Measurements from ENCODE around the gene EML2.
"Not testable (repeated sequence)": the region's sequence is repeated elsewhere in the genome, so short reads cannot be mapped to it uniquely, and the experiment has no call there.

EML2 gene, protein sequence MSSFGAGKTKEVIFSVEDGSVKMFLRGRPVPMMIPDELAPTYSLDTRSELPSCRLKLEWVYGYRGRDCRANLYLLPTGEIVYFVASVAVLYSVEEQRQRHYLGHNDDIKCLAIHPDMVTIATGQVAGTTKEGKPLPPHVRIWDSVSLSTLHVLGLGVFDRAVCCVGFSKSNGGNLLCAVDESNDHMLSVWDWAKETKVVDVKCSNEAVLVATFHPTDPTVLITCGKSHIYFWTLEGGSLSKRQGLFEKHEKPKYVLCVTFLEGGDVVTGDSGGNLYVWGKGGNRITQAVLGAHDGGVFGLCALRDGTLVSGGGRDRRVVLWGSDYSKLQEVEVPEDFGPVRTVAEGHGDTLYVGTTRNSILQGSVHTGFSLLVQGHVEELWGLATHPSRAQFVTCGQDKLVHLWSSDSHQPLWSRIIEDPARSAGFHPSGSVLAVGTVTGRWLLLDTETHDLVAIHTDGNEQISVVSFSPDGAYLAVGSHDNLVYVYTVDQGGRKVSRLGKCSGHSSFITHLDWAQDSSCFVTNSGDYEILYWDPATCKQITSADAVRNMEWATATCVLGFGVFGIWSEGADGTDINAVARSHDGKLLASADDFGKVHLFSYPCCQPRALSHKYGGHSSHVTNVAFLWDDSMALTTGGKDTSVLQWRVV
- total RNA-seq: 45.3 to 82.1 reads per million in 2 experiments

GRCh38 chr19:45638930-45639729, at the start of gene EML2:
TSS of gene EML2 (minus strand) at chr19:45639397. CDS start at chr19:45639376, 21 bp downstream.
- peak; percentile 33 for DNase-seq (ENCODE audit: low read depth)

GRCh38 chr19:45687599-45687998, 48.4 kb upstream of the EML2 start:
- no peak for DNase-seq (ENCODE audit: low read depth)

GRCh38 chr19:45685045-45685444, 45.8 kb upstream of the EML2 start:
- DNase-seq (ENCODE audit: low read depth): not testable (repeated sequence)

- DNase-seq (ENCODE audit: low read depth): no peak
Observed at GRCh38 chr19:45682908-45683307, 43.7 kb upstream of the EML2 start.

DNA sequence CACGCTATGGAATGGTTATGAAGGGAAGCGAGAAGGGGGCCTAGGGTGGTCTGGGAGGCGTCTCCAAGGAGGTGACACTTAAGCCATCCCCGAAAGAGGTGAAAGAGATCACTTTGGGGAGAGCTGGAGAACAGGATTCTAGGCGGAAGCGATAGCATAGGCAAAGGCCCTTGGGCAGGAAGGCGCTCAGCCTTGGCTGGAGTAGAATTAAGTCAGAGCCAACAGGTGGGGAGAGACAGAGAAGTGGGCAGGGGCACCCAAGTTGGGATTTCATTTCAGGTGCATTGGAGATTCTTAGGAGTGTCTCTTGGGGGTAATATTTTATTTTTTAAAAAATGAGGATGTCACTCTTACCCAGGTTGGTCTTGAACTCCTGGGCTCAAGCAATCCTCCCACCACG, 42.9 kb upstream of the EML2 start:
- no peak for DNase-seq (ENCODE audit: low read depth)

DNA sequence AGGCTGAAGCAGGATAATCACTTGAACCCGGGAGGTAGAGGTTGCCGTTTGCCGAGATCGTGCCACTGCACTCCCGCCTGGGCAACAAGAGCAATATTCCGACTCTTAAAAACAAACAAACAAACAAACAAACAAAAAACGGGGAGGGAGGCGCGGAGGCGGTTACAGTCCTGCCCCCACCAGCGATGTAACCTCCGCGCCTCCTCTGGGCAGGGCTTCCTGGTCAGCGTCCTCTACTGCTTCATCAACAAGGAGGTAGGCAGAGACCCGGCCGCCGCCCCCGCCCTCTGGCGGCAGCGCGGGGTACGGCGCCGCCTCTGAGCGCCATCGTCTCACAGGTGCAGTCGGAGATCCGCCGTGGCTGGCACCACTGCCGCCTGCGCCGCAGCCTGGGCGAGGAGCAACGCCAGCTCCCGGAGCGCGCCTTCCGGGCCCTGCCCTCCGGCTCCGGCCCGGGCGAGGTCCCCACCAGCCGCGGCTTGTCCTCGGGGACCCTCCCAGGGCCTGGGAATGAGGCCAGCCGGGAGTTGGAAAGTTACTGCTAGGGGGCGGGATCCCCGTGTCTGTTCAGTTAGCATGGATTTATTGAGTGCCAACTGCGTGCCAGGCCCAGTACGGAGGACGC, 42.3 kb upstream of the EML2 start:
- DNase-seq (ENCODE audit: low read depth): peak; percentile 75

DNA sequence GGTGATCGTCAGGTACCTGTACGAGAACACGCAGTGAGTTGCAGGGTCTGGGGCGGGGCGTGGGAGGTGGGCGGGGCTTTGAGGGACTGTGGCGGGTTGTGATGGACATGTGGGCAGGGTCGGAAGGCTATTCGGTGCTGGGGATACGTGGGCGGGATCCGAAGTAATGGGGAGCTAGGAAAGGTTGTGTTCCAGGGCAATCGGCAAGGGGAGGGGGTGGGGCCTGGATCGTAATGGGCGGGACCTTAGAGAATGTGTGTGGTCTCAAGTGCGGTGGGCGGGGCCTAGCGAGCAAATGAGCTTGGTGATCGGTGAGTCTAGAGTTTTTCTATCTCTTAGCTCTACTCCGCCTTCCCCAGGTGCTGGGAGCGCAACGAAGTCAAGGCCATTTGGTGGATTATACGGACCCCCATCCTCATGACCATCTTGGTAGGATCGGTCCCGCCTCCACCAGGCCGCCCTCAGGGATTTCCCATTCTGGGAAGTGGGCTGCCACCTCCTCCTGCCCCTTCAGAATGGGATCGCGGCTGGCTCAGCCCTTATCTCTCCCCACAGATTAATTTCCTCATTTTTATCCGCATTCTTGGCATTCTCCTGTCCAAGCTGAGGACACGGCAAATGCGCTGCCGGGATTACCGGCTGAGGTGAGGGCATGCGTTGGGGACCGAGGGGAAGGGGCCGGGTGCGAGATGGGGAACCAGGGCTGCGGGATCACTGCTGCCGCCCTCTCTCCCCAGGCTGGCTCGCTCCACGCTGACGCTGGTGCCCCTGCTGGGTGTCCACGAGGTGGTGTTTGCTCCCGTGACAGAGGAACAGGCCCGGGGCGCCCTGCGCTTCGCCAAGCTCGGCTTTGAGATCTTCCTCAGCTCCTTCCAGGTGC, 38.4 kb upstream of the EML2 start:
- DNase-seq (ENCODE audit: low read depth): peak; percentile 80

- peak; percentile 30 for DNase-seq (ENCODE audit: low read depth)
Observed at GRCh38 chr19:45676851-45677263, 37.7 kb upstream of the EML2 start.

DNA sequence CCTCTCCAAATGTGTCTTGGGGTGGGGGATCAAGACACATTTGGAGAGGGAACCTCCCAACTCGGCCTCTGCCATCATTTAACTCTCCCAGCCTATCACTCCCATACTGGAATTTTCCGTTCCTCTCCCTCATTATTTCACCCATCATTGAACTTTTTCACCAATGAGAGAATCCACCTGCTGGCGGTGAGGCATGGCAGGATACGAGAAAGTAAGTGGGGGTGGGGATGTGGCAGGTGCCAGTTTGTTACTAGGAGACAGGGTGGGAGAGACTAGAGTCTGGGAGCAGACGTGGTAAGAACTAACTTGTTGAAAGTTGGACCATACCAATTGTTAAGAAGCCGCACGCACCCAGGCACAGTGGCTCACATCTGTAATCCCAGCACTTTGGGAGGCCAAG, 35.7 kb upstream of the EML2 start:
- no peak for DNase-seq (ENCODE audit: low read depth)

DNA sequence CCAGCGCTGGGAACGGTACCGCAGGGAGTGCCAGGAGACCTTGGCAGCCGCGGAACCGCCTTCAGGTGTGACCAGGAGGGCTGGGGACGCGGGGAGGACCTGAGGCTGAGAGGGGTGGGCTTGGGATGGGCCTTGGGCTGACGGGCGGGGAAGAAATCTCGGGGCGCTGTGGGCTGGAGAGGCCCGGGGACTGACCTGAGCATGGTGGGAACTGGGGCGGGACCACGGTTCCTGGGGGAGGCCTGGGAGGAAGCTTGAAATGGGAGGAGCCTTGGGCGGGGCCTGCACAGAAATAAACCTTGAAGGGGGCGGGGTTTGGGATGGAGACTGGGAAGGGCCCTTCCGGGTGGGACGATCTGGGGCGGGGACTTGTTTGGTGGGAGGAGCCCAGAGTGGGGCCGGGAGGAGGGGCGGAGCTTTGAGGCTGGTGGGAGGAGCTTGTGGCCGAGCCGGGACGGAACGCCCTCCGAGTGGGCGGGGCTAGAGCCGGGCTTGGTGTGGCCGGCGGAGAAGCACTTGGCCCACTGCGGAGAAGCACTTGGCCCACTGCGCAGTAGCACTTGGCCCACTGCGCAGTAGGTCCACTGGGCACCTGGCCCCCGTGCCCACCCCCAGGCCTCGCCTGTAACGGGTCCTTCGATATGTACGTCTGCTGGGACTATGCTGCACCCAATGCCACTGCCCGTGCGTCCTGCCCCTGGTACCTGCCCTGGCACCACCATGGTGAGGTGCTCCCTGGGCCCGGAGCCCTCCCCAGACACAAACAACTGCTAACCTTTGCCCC, 31.7 kb upstream of the EML2 start:
- no peak for DNase-seq (ENCODE audit: low read depth)

GRCh38 chr19:45668342-45668871, 29.2 kb upstream of the EML2 start:
- DNase-seq (ENCODE audit: low read depth): no peak

GRCh38 chr19:45667620-45668341, 28.6 kb upstream of the EML2 start, which contains the start of gene GIPR:
TSS of gene GIPR (plus strand) at chr19:45668221. CDS start at chr19:45669521, 1,300 bp downstream.
- DNase-seq (ENCODE audit: low read depth): peak; percentile 34

DNA sequence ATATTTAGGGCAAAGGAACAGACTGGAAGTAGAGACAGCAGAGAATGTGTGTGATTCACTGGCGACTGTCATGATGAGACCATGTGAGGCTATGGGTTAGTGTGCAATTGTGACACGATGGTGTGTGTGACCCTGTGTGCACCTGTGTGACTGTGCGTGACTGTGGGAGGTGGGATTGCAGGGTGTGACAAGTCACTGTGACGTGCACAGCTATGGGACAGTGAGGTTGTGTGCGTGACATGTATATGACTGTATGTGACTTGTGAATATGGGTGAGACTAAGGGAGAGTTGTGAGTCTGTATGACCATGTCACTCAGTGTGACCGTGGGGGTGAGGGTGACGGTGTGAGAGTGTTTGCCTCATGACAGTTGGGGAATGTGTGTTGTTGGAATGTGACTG, 25.4 kb upstream of the EML2 start:
- no peak for DNase-seq (ENCODE audit: low read depth)

DNA sequence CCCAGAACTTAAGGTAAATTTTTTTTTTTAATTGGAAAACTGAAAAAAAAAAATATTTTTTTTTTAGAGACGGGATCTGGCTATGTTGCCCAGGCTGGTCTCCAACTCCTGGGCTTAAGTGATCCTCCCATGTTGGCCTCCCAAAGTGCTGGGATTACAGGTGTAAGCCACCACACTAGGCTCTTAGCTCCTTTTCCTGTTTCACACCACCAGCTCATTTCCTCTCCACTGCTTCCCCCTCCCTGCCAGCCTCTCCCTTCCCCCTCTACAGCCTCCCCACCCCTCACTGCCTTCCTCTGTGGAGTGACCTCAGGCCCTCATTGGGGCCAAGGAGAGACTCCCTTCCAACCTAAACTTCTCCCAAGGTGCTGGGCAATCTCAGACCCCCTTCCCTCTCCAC, 24.6 kb upstream of the EML2 start:
- no peak for DNase-seq (ENCODE audit: low read depth)

GRCh38 chr19:45660636-45661035, 21.4 kb upstream of the EML2 start:
- no peak for DNase-seq (ENCODE audit: low read depth)

DNA sequence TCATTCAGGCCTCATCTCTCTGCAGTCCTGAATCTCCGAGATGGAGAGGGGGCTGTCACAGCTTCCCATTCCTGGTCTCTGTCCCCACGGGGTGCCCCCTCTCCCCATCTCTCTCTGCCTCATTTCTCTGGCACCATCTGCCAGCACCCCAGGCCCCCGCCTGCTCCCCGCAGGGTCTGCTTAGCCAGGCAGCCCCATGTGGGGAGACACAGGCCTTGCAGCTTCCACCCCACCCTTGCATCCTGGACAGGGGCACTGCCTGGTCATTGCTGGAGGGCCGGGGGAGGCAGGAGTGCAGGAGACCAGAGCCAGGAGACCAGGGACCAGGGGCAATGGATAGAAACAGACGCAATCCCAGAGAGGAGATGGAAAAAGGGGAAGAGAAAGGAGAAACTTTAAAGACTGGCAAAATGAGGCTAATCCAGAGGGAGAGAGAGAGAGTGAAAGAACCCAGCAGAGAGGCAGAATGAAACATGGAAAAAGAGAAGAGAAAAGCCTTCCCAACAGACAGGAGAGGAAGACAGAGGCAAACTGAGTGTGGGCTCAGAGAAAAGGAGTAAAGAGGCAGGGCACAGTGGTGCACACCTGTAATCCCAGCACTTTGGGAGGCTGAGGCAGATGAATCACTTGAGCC, 20.0 kb upstream of the EML2 start:
- no peak for DNase-seq (ENCODE audit: low read depth)

DNA sequence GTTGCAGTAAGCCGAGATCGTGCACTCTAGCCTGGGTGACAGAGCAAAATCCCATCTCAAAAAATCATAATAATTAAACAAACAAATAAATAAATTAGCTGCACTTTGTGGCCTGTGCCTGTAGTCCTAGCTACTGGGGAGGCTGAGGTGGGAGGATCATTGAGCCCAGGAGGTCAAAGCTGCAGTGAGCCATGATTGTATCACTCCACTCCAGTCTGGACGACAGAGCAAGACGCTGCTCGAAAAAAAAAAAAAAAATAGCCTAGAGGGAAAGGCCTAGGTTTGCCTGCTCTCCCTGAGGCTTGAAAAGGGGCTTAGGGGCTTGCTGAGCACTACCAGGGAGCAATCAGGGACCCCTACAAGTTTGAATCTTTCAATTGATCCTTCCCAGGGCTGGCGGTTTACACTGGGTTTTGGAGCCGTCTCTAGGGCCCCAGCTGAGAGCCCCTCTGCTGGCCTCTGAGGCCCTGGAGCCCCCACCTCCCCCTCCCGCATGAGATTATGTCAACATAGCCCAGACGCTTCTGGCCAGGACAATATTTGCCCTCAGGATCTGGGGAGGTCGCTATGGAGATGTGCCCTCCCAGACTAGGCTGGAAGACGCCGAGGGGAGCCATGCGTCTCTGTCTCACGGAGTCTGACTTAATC, 18.4 kb upstream of the EML2 start:
- DNase-seq (ENCODE audit: low read depth): no peak

DNA sequence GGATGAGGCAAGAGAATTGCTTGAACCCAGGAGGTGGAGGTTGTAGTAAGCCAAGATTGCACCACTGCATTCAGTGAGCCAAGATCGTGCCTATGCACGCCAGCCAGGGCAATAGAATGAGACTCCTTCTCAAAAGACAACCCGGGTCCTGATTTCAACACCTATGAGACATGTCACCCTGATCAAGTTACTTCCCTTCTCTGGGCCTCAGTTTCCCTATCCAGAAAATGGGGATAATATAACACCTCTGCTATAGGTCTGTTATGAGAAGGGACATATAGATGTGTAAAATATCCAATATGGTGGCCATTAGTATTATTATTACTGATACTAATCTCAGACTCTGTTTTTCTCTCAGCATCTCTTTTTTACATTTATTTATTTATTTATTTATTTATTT, 15.9 kb upstream of the EML2 start:
- no peak for DNase-seq (ENCODE audit: low read depth)
